ENCODE data around the gene FIGN. TPM values are rescaled to one million over a fixed set of nuclear protein-coding genes. Genes with fewer than 3 reads are reported as not detected.
A peak's percentile ranks its signal among the peaks of the same experiment; 100 is the strongest.

Gene FIGN
- total and polyA plus RNA-seq, 2 of the 13 experiments (the other 11 are each of a cell fraction or from before 2014, with no cell fraction given), result 6.6 to 6.7 TPM

DNA sequence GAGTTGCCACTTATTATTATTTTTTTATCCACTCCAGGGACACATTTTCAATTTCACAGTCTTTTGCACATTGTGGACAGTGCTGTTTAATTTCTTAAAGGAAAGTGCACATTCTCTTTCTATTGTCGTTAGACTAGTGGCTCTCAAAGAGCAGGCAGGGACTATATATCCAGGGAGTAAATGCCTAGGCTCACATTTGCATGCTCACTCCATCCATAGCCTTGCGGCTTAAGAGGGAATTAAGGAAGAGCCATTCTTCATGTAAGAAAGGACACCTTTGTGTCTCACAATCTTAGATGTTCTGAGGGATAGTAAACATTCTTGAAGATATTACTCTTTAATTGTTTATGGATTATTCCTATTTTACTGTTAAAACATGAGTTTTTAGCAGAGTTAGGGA, 70.8 kb downstream of the FIGN start:
- no peak overlapping the region for H2AFZ ChIP-seq (ENCODE audit: low read length)
- no peaks in the 10 kb centered on the region for H3K36me3 ChIP-seq (replicated peaks in 1 of 2; ENCODE audit: control insufficient read depth in 1 of 2, insufficient read depth in 2 of 2, low read length in 2 of 2)
- CTCF ChIA-PET (ENCODE audit: low intra/inter-chr PET ratio, low total read pairs), result no interaction called here
- H3K4me3 ChIP-seq (replicated peaks in 1 of 3; ENCODE audit: insufficient read depth in 1 of 3, low read depth in 2 of 3, low read length in 3 of 3), result no peak overlapping the region
- POLR2A ChIA-PET, result no interaction called here
- FAIRE-seq (no peak), DNase-seq (ENCODE audit: low spot score) (no peak), ATAC-seq (no peak)
- no peak for TF ChIP-seq ZBTB2 (CRISPR knock-in tag; IDR thresholded peaks at IDR 0.05; ENCODE audit: low read depth)
- TF ChIP-seq, protein P1, sequence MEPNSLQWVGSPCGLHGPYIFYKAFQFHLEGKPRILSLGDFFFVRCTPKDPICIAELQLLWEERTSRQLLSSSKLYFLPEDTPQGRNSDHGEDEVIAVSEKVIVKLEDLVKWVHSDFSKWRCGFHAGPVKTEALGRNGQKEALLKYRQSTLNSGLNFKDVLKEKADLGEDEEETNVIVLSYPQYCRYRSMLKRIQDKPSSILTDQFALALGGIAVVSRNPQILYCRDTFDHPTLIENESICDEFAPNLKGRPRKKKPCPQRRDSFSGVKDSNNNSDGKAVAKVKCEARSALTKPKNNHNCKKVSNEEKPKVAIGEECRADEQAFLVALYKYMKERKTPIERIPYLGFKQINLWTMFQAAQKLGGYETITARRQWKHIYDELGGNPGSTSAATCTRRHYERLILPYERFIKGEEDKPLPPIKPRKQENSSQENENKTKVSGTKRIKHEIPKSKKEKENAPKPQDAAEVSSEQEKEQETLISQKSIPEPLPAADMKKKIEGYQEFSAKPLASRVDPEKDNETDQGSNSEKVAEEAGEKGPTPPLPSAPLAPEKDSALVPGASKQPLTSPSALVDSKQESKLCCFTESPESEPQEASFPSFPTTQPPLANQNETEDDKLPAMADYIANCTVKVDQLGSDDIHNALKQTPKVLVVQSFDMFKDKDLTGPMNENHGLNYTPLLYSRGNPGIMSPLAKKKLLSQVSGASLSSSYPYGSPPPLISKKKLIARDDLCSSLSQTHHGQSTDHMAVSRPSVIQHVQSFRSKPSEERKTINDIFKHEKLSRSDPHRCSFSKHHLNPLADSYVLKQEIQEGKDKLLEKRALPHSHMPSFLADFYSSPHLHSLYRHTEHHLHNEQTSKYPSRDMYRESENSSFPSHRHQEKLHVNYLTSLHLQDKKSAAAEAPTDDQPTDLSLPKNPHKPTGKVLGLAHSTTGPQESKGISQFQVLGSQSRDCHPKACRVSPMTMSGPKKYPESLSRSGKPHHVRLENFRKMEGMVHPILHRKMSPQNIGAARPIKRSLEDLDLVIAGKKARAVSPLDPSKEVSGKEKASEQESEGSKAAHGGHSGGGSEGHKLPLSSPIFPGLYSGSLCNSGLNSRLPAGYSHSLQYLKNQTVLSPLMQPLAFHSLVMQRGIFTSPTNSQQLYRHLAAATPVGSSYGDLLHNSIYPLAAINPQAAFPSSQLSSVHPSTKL (CRISPR knock-in tag; IDR thresholded peaks at IDR 0.05), result 0 out of 2 replicates have a peak, but pooled peaks have one; percentile 0
- 91% methylated on average over 2 of the region's 2 CpGs for WGBS (ENCODE audit: low lambda C conversion rate)
- H3K27me3 ChIP-seq (ENCODE audit: control insufficient read depth in 1 of 2, insufficient read depth in 2 of 2, low read length in 2 of 2), result no peaks in the 10 kb centered on the region
- H3K79me2 ChIP-seq (ENCODE audit: insufficient read depth, low read length), result no peaks in the 10 kb centered on the region
- in situ Hi-C loops (cut with HindIII; ENCODE audit: extremely low pct_ligation_motif_present, low pct_unique_long_range_greater_than_20kb) (no loop called here), intact Hi-C loops (cut with micrococcal nuclease; ENCODE audit: unreplicated experiment) (loop anchor here (5.0 to 10.0 kb wide), 2 partner anchors 52 to 280 kb away; no protein-coding TSS in a partner anchor)
- no TSS peak for BruUV-seq (replicated peaks)
- H4K20me1 ChIP-seq (ENCODE audit: insufficient read depth, low read length), result no peaks in the 10 kb centered on the region
- H3K9ac ChIP-seq (ENCODE audit: insufficient read depth, low read depth, low read length), result no peak overlapping the region
- H3K9me3 ChIP-seq (ENCODE audit: low read length), result no peaks in the 10 kb centered on the region
- peak overlapping the region; percentile 66 for H3K27ac ChIP-seq (ENCODE audit: extremely low read length, insufficient read depth, low read length)
- H3K4me1 ChIP-seq (ENCODE audit: insufficient read depth, low read length), result peaks cover 43% of the 10 kb centered on the region
- H3K4me2 ChIP-seq (ENCODE audit: low read depth, low read length), result no peak overlapping the region

Data from HepG2 (cell line).